Testis (tissue), 3 donors: ENCODE results near the gene GOLGA5. TPM values are rescaled to one million over a fixed set of nuclear protein-coding genes. Genes with fewer than 3 reads are reported as not detected.

Experiments used
- DNase-seq: peaks from one replicate; pipeline ENCODE4 v3.0.0-alpha.2; 2019
- H3K27ac ChIP-seq, 2 donors: fragments of 200-600 bp; sonication (generic); one replicate each; pipeline ENCODE4 v1.5.1; 2019
- H3K27me3 ChIP-seq: fragments of 200-600 bp; sonication (generic); one replicate; pipeline ENCODE4 v1.5.1; 2019
- H3K36me3 ChIP-seq: fragments of 200-600 bp; sonication (generic); one replicate; pipeline ENCODE4 v1.5.1; 2017; ENCODE audit warnings: low read depth; ENCODE audit errors: missing control alignments
- H3K4me1 ChIP-seq: fragments of 200-600 bp; sonication (generic); one replicate; pipeline ENCODE4 v1.5.1; 2019
- H3K4me3 ChIP-seq, 2 donors: fragments of 200-600 bp; sonication (generic); one replicate each; pipeline ENCODE4 v1.5.1; 2017 to 2019
- H3K9me3 ChIP-seq: fragments of 200-600 bp; sonication (generic); one replicate; pipeline ENCODE4 v1.5.1; 2017
- CTCF ChIP-seq, 3 experiments: fragments of 450-650 bp in 2 of 3; fragments of 200-600 bp in 1 of 3; sonication (generic) in 1 of 3; IDR thresholded peaks; one replicate each; pipeline ENCODE4 v1.5.1; 2016 to 2019; ENCODE audit warnings: antibody characterized with exemption in 3 of 3, mild to moderate bottlenecking in 2 of 3, moderate library complexity in 1 of 3
- POLR2A ChIP-seq: fragments of 450-650 bp; IDR thresholded peaks from one replicate; pipeline ENCODE4 v1.6.1; 2017; ENCODE audit warnings: antibody characterized with exemption, mild to moderate bottlenecking, moderate library complexity
- WGBS, 2 donors: methylation state at CpG; one replicate each; pipeline ENCODE4 v1.1.5; 2018; 5-methylcytosine and 5-hydroxymethylcytosine counted together
- intact Hi-C: fragments of 100-400 bp; cut with DNase I; formaldehyde crosslinking; loops from one replicate; pipeline ENCODE4 v1.15.1; 2023; ENCODE audit warnings: low total_unique reads
- polyA plus RNA-seq: library from polyadenylated mRNA; stranded (reverse); fragments of 350-450 nt; fragmentation: Illumina TruSeq; extraction: RNeasy Lipid Tissue Mini Kit (QIAGEN cat#74804); gene quantifications from one replicate; pipeline ENCODE4 v1.2.3, GENCODE V29; 2014; ENCODE audit warnings: low read depth, low replicate concordance; ENCODE audit not compliant: insufficient read depth
- total RNA-seq, 2 donors: library from RNA; depleted of rRNA; stranded (reverse); fragments of >200 nt; gene quantifications; one replicate each; pipeline ENCODE4 v1.2.3, GENCODE V29; 2016

Gene GOLGA5
- total and polyA plus RNA-seq, 3 donors from 2014 or later, result 46.8 to 92.0 (median 78.2) TPM

DNA sequence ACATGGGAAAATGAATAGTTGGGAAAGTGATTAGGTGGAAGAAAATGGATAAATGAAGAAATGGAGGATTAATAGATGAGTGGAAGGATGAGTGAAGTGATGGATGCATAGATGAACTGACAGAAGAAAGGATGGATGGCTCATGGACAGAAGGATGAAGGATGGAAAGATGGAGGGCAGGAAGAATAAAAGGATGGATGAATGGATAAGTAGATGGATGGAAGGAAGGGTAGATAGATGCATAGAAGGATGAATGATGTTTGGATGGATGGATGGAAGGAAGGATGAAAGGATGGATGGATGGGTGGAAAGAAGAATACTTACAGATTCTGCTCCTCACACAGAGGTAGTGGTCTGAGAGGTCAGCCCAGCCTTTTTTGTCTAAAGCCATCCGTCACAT lies 93.1 kb downstream of the GOLGA5 start:
- DNase-seq, result no peak
- no peak for TF ChIP-seq CTCF (IDR thresholded peaks at IDR 0.05)
- no peak for TF ChIP-seq POLR2A
- Histone ChIP-seq H3K36me3 (no peaks in the 10 kb centered on the region), H3K27me3 (no peaks in the 10 kb centered on the region), H3K9me3 (no peaks in the 10 kb centered on the region), H3K4me1 (peaks cover under 1% of the 10 kb centered on the region), H3K27ac (no peak overlapping the region), H3K4me3 (no peak overlapping the region)
- intact Hi-C loops, result no loop called here
- 90 to 94% methylated on average over 1 of the region's 1 CpG for WGBS, 2 donors

DNA sequence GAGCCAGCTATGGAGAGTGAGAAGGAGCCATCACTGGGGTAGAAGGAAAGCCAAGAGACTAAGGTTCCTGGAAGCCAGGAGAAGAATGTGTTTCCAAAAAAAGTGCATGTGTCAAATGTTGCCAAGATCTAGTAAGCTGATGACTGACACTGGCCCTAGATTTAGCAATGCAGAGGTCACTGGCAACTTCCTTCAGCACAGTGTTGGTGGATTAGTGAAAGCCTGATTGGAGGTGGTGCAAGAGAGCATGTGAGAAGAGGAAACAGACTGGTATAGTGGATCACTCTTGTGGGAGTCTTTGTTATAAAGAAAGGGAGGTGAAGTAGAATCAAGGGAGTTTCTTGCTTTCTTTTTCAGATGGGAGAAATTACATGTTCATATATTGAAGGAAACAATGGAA lies 94.8 kb downstream of the GOLGA5 start:
- H3K36me3 ChIP-seq, result no peaks in the 10 kb centered on the region
- no peak overlapping the region for H3K27ac ChIP-seq
- no peak overlapping the region for H3K4me3 ChIP-seq
- H3K4me1 ChIP-seq, result no peaks in the 10 kb centered on the region
- no peaks in the 10 kb centered on the region for H3K27me3 ChIP-seq
- H3K9me3 ChIP-seq, result no peaks in the 10 kb centered on the region
- intact Hi-C loops, result no loop called here
- TF ChIP-seq POLR2A (no peak), CTCF (IDR thresholded peaks at IDR 0.05) (no peak)
- no peak for DNase-seq

Other genes starting within 250 kb of the GOLGA5 start
- gene LGMN, start 45.7 kb upstream of the GOLGA5 start, total RNA-seq, result 100 to 1,000 TPM in 1 of 2 donors, 10 to 100 TPM in 1; 58.1 to 102 TPM
- 88.9 TPM for gene LGMN, start 45.7 kb upstream of the GOLGA5 start, polyA plus RNA-seq
- 100 to 1,000 TPM in 1 of 2 donors, 10 to 100 TPM in 1; 92.9 to 191 TPM for gene CHGA, start 128.8 kb downstream of the GOLGA5 start, total RNA-seq
- gene CHGA, start 128.8 kb downstream of the GOLGA5 start, polyA plus RNA-seq, result 225 TPM